H1 (cell line): ENCODE results near the gene CDK12. TPM values are rescaled to one million over a fixed set of nuclear protein-coding genes. Genes with fewer than 3 reads are reported as not detected.

Source experiments
- CTCF ChIA-PET: fragments of 300-600 bp; sonication (Branson Sonifier 250); formaldehyde crosslinking; loops from one replicate; lab custom pipeline; 2021; ENCODE audit not compliant: partially characterized antibody; lab: Charles Lee
- POLR2A ChIA-PET: fragments of 300-600 bp; sonication (Branson Sonifier 250); formaldehyde crosslinking; loops from one replicate; lab custom pipeline; 2021; ENCODE audit warnings: inconsistent platforms; ENCODE audit not compliant: partially characterized antibody; lab: Charles Lee
- DNase-seq, 2 experiments: peaks; one replicate each; pipeline versions ENCODE4 v3.0.0 to v3.0.0-alpha.2; 2010 to 2022; ENCODE audit warnings: low spot score in 2 of 2, low read depth in 1 of 2, mixed read lengths in 1 of 2
- FAIRE-seq: peaks from 2 replicates; lab custom pipeline; 2011; peaks lifted over from hg19 to GRCh38; lab: Jason Lieb, UNC
- H2AFZ ChIP-seq: 2 replicates; pipeline ENCODE4 v1.8.1; 2012; ENCODE audit warnings: low read length, inconsistent platforms
- H2AK5ac ChIP-seq: 2 replicates; pipeline ENCODE4 v1.6.1; 2013; ENCODE audit warnings: low read depth, low read length
- H2BK120ac ChIP-seq: replicated peaks from 2 replicates; pipeline ENCODE3; 2013; ENCODE audit warnings: low read depth, low read length, inconsistent platforms
- H2BK12ac ChIP-seq: 2 replicates; pipeline ENCODE4 v1.6.1; 2013; ENCODE audit warnings: low read depth, low read length
- H2BK15ac ChIP-seq: 2 replicates; pipeline ENCODE4 v1.6.1; 2013; ENCODE audit warnings: low read length
- H2BK20ac ChIP-seq: 2 replicates; pipeline ENCODE4 v1.6.1; 2013; ENCODE audit warnings: low read length
- H2BK5ac ChIP-seq: 2 replicates; pipeline ENCODE4 v1.6.1; 2013; ENCODE audit warnings: low read depth, low read length
- H3K14ac ChIP-seq: 2 replicates; pipeline ENCODE4 v1.6.1; 2013; ENCODE audit warnings: inconsistent platforms; ENCODE audit not compliant: insufficient read length
- H3K18ac ChIP-seq: 2 replicates; pipeline ENCODE4 v1.6.1; 2013; ENCODE audit warnings: low read length; ENCODE audit errors: extremely low read depth
- H3K23ac ChIP-seq: 2 replicates; pipeline ENCODE4 v1.6.1; 2013; ENCODE audit warnings: inconsistent platforms; ENCODE audit not compliant: insufficient read length
- H3K23me2 ChIP-seq: 2 replicates; pipeline ENCODE4 v1.6.1; 2013; ENCODE audit warnings: low read depth, low read length
- H3K27ac ChIP-seq: 2 replicates; pipeline ENCODE4 v1.6.1; 2011; ENCODE audit warnings: low read depth, low read length, inconsistent platforms
- H3K27me3 ChIP-seq, 4 experiments: replicated peaks in 1 of 4; 1 replicate in 1 of 4; 2 replicates in 3 of 4; pipeline versions ENCODE4 v1.6.1 to v1.8.1; 2011 to 2013; ENCODE audit warnings: low read length in 3 of 4, mild to moderate bottlenecking in 3 of 4, inconsistent platforms in 2 of 4, mixed read lengths in 2 of 4, moderate library complexity in 1 of 4; ENCODE audit not compliant: control insufficient read depth in 3 of 4, insufficient read depth in 3 of 4; ENCODE audit errors: extremely low read depth in 1 of 4
- H3K36me3 ChIP-seq, 4 experiments: 2 replicates each; pipeline versions ENCODE4 v1.6.1 to v1.8.1; 2011 to 2013; ENCODE audit warnings: mild to moderate bottlenecking in 4 of 4, low read length in 3 of 4, moderate library complexity in 2 of 4, control low read depth in 1 of 4, inconsistent platforms in 1 of 4; ENCODE audit not compliant: insufficient read depth in 4 of 4, control insufficient read depth in 2 of 4
- H3K4ac ChIP-seq: replicated peaks from 2 replicates; pipeline ENCODE3; 2013; ENCODE audit warnings: low read length, low read depth, mixed read lengths, inconsistent platforms; ENCODE audit not compliant: insufficient read length
- H3K4me1 ChIP-seq, 4 experiments: replicated peaks in 1 of 4; 1 replicate in 1 of 4; 2 replicates in 3 of 4; pipeline versions ENCODE4 v1.6.1 to v1.8.1; 2011 to 2013; ENCODE audit warnings: low read length in 3 of 4, inconsistent platforms in 2 of 4, mixed read lengths in 1 of 4; ENCODE audit not compliant: insufficient read depth in 4 of 4, control insufficient read depth in 3 of 4
- H3K4me2 ChIP-seq, 2 experiments: 2 replicates each; pipeline versions ENCODE4 v1.6.1 to v1.8.1; 2011 to 2013; ENCODE audit warnings: low read depth in 2 of 2, low read length in 2 of 2, control low read depth in 1 of 2, inconsistent platforms in 1 of 2, mild to moderate bottlenecking in 1 of 2; ENCODE audit not compliant: insufficient read depth in 1 of 2
- H3K4me3 ChIP-seq, 4 experiments: fragments of 200-600, 300-600 bp in 1 of 4; sonication (generic), shearing (Covaris generic), sonication (Bioruptor Twin) in 1 of 4; 2 replicates each; pipeline versions ENCODE4 v1.5.1 to v1.8.1; 2011 to 2016; ENCODE audit warnings: low read length in 4 of 4, low read depth in 3 of 4, control low read depth in 2 of 4, inconsistent platforms in 2 of 4, mild to moderate bottlenecking in 2 of 4, mixed read lengths in 1 of 4, moderate library complexity in 1 of 4; ENCODE audit not compliant: insufficient read depth in 2 of 4; ENCODE audit errors: extremely low read depth in 1 of 4
- H3K56ac ChIP-seq: replicated peaks from 2 replicates; pipeline ENCODE3; 2013; ENCODE audit warnings: low read depth, mild to moderate bottlenecking, mixed read lengths, low read length, inconsistent platforms; ENCODE audit not compliant: insufficient read length
- H3K79me1 ChIP-seq: 2 replicates; pipeline ENCODE4 v1.6.1; 2013; ENCODE audit warnings: low read depth, low read length, control low read depth
- H3K79me2 ChIP-seq, 2 experiments: 2 replicates each; pipeline versions ENCODE4 v1.6.1 to v1.8.1; 2012 to 2013; ENCODE audit warnings: low read length in 2 of 2, mild to moderate bottlenecking in 2 of 2, inconsistent platforms in 1 of 2; ENCODE audit not compliant: insufficient read depth in 2 of 2, control insufficient read depth in 1 of 2
- H3K9ac ChIP-seq, 4 experiments: replicated peaks in 1 of 4; 1 replicate in 1 of 4; 2 replicates in 3 of 4; pipeline versions ENCODE4 v1.6.1 to v1.8.1; 2011 to 2013; ENCODE audit warnings: low read depth in 3 of 4, low read length in 3 of 4, control low read depth in 2 of 4, mild to moderate bottlenecking in 2 of 4, moderate library complexity in 2 of 4, inconsistent platforms in 1 of 4; ENCODE audit errors: extremely low read depth in 1 of 4
- H3K9me3 ChIP-seq, 2 experiments: 2 replicates each; pipeline versions ENCODE4 v1.6.1 to v1.8.1; 2012 to 2013; ENCODE audit warnings: mild to moderate bottlenecking in 2 of 2, moderate library complexity in 2 of 2, control low read depth in 1 of 2, inconsistent platforms in 1 of 2, low read depth in 1 of 2, low read length in 1 of 2, mixed read lengths in 1 of 2; ENCODE audit not compliant: insufficient read depth in 2 of 2
- H4K20me1 ChIP-seq, 2 experiments: replicated peaks in 1 of 2; 2 replicates each; pipeline versions ENCODE3 to v1.8.1; 2011 to 2013; ENCODE audit warnings: inconsistent platforms in 2 of 2, low read length in 2 of 2, mild to moderate bottlenecking in 1 of 2; ENCODE audit not compliant: insufficient read depth in 2 of 2, control insufficient read depth in 1 of 2
- H4K5ac ChIP-seq: 2 replicates; pipeline ENCODE4 v1.6.1; 2013; ENCODE audit warnings: low read length, low read depth, mixed read lengths, inconsistent platforms; ENCODE audit not compliant: insufficient read length
- H4K8ac ChIP-seq: 2 replicates; pipeline ENCODE4 v1.8.0; 2013; ENCODE audit warnings: mild to moderate bottlenecking, moderate library complexity, low read length, inconsistent platforms; ENCODE audit not compliant: insufficient read depth; ENCODE audit errors: extremely low read depth
- H4K91ac ChIP-seq: replicated peaks from 2 replicates; pipeline ENCODE3; 2013; ENCODE audit warnings: low read length, mixed read lengths, inconsistent platforms; ENCODE audit not compliant: insufficient read length
- SP1 ChIP-seq: IDR thresholded peaks from 2 replicates; pipeline ENCODE4 v1.6.1; 2011; ENCODE audit warnings: low read depth, low read length
- WGBS, 2 experiments: shearing (Covaris generic) in 1 of 2; methylation state at CpG; one replicate each; pipeline versions ENCODE4 v1.1.6 to v1.1.7; 2013 to 2015; ENCODE audit warnings: low lambda C conversion rate in 2 of 2, mixed read lengths in 2 of 2, inconsistent platforms in 1 of 2, low coverage in 1 of 2, missing lambda C conversion rate in 1 of 2; ENCODE audit not compliant: insufficient replicate concordance in 2 of 2, insufficient coverage in 1 of 2, insufficient read length in 1 of 2; ENCODE audit errors: extremely low coverage in 1 of 2, missing lambda C conversion rate in 1 of 2; 5-methylcytosine and 5-hydroxymethylcytosine counted together
- long read RNA-seq, 2 experiments: library from RNA in 1 of 2; library from capped mRNA in 1 of 2; stranded (forward); transcript quantifications; one replicate each; pipeline ENCODE4 v2.0.0, GENCODE V29; 2021; ENCODE audit warnings: inconsistent platforms in 1 of 2
- polyA minus RNA-seq, 3 experiments: library from RNA; depleted of rRNA, polyadenylated mRNA; stranded (reverse); fragments of >200 nt; gene quantifications; 1 replicate in 2 of 3; 2 replicates in 1 of 3; pipeline ENCODE4 v1.2.3, GENCODE V29; 2011
- polyA plus RNA-seq, 7 experiments: library from polyadenylated mRNA; depleted of rRNA in 3 of 7; stranded (reverse) in 5 of 7; unstranded in 2 of 7; fragments of >200 nt in 5 of 7; fragments of 200-250 nt in 2 of 7; gene quantifications; 1 replicate in 5 of 7; 2 replicates in 1 of 7; 4 replicates in 1 of 7; pipeline versions ENCODE4 v1.2.1 to v1.2.3, GENCODE V29; 2011 to 2013; ENCODE audit warnings: missing spikeins in 2 of 7, mixed read lengths in 2 of 7
- total RNA-seq: library from RNA; stranded (reverse); fragmentation: NEBNext Ultra II Directional; extraction: Animal tissue kit (Norgen Biotek cat#: 25700); gene quantifications from 2 replicates; pipeline ENCODE4 v1.2.1, GENCODE V29; 2021

The CDK12 gene
- total RNA-seq (68.9 and 70.3 TPM in 2 replicates), polyA plus RNA-seq (2011; rRNA removed) (14.8 and 16.0 TPM in 2 replicates), polyA minus RNA-seq (2011; rRNA and poly(A)+ RNA removed) (68.8 and 70.2 TPM in 2 replicates)
- 18.9 TPM for polyA plus RNA-seq (2011; cell fraction: cytosol; rRNA removed)
- polyA plus RNA-seq (2011; cell fraction: nucleus; rRNA removed): 39.7 TPM
- 23.2 to 31.7 TPM (median 29.2 TPM) in 4 replicates for polyA plus RNA-seq (2012, experiment 1 of 2)
- 3.4 TPM for polyA plus RNA-seq (2012, experiment 2 of 2)
- polyA plus RNA-seq (2013, experiment 1 of 2): 25.7 TPM
- polyA plus RNA-seq (2013, experiment 2 of 2): 22.3 TPM
- polyA minus RNA-seq (2011; cell fraction: cytosol; rRNA and poly(A)+ RNA removed): 50.0 TPM
- 69.1 TPM for polyA minus RNA-seq (2011; cell fraction: nucleus; rRNA and poly(A)+ RNA removed)
- long read RNA-seq, experiment 1, full-length matches to known transcripts: 12 of 34 reads
- long read RNA-seq, experiment 1, partial matches to known transcripts: 9 of 34 reads
- long read RNA-seq, experiment 1, other reads (novel, unspliced or antisense): 13 of 34 reads
- long read RNA-seq, experiment 2, partial matches to known transcripts: 2 of 49 reads
- long read RNA-seq, experiment 2, other reads (novel, unspliced or antisense): 44 of 49 reads

DNA sequence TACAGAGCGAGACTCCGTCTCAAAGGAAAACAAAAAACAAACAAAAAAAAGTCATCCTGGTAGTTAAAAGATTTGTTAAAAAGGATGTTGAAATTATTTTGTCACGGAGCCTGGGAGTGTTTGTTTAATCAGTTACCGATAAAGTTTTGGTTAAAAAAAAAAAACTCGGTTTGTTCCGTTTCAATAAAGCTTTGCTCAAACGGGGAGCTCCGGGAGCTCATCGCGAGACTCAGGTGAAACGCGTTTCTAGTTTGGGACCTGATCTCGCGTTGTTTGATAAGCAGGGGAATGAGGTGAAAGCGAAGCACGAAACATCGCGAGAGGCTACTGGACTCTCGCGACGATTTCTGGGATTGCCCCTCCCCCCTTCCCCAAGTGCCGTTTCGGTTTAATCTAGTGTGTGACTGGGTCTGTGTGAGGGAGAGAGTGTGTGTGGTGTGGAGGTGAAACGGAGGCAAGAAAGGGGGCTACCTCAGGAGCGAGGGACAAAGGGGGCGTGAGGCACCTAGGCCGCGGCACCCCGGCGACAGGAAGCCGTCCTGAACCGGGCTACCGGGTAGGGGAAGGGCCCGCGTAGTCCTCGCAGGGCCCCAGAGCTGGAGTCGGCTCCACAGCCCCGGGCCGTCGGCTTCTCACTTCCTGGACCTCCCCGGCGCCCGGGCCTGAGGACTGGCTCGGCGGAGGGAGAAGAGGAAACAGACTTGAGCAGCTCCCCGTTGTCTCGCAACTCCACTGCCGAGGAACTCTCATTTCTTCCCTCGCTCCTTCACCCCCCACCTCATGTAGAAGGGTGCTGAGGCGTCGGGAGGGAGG lies at the start of gene CDK12:
CDK12 (plus strand) TSS at position 374 of the 813 bp plus-strand sequence. CDS start 586 bp downstream, outside the sequence.
- peaks cover 16 to 25% of the 10 kb centered on the region in 2 experiments for H4K20me1 ChIP-seq
- CTCF ChIA-PET: interaction anchor here (0.6 to 2.3 kb wide), 2 partner anchors 9 to 14 kb away, joined by 3 to 10 read pairs; partner anchors contain the start of gene MED1
- H3K36me3 ChIP-seq: no peaks in the 10 kb centered on the region; a peak in 1 of 8 replicates
- H4K8ac ChIP-seq: peak within 1 kb of the TSS; percentile 100
- H3K4me2 ChIP-seq: peak within 1 kb of the TSS; percentile 89 to 96
- no peak within 1 kb of the TSS for H2BK15ac ChIP-seq
- peak within 1 kb of the TSS; percentile 98 for H3K27ac ChIP-seq
- no peak within 1 kb of the TSS for H2AK5ac ChIP-seq
- peaks cover 4% of the 10 kb centered on the region; the same call in 1 of the 2 replicates for H3K79me1 ChIP-seq
- H3K9ac ChIP-seq: peak within 1 kb of the TSS; percentile 94 to 100 (median 100)
- no peak within 1 kb of the TSS for H3K23ac ChIP-seq
- POLR2A ChIA-PET: interaction anchor here (0.7 to 7.5 kb wide), 27 partner anchors 11 to 266 kb away, joined by 3 to 167 read pairs (median 4); partner anchors contain the start of genes FBXL20, MED1, RPL19 and STAC2
- H3K79me2 ChIP-seq: peaks cover 33 to 48% of the 10 kb centered on the region in 2 experiments
- H3K9me3 ChIP-seq: no peaks in the 10 kb centered on the region
- H2AFZ ChIP-seq: no peak within 1 kb of the TSS
- H2BK5ac ChIP-seq: peak within 1 kb of the TSS; percentile 99
- no peaks in the 10 kb centered on the region; a peak in 3 of 7 replicates for H3K4me1 ChIP-seq
- DNase-seq (peak; percentile 96), FAIRE-seq (peak; percentile 96)
- H3K56ac ChIP-seq: peak within 1 kb of the TSS; percentile 99
- H2BK120ac ChIP-seq: no peak within 1 kb of the TSS
- H3K27me3 ChIP-seq: no peaks in the 10 kb centered on the region
- peak within 1 kb of the TSS; percentile 99 for H3K4ac ChIP-seq
- no peak within 1 kb of the TSS; the same call in 1 of the 2 replicates for H2BK12ac ChIP-seq
- WGBS, 2 experiments: 4% methylated on average over 48 of the region's 51 CpGs; no CpG with 5 or more reads in 1 of the 2 experiments
- H3K4me3 ChIP-seq: peak within 1 kb of the TSS; percentile 65 to 95 (median 91)
- peak within 1 kb of the TSS; percentile 91; the same call in 1 of the 2 replicates for H3K18ac ChIP-seq
- peaks cover 13% of the 10 kb centered on the region for H3K23me2 ChIP-seq
- H2BK20ac ChIP-seq: 0 out of 2 replicates have a peak within 1 kb of the TSS, but pooled peaks have one; percentile 61
- peak within 1 kb of the TSS; percentile 98 for H4K91ac ChIP-seq
- no peak within 1 kb of the TSS for H3K14ac ChIP-seq
- peak within 1 kb of the TSS; percentile 87 for H4K5ac ChIP-seq
- TF ChIP-seq SP1: peak; percentile 84
